Measurements from ENCODE around the gene RSAD1. TPM values are rescaled to one million over a fixed set of nuclear protein-coding genes. Genes with fewer than 3 reads are reported as not detected.

Gene RSAD1
- total and polyA plus RNA-seq, 3 experiments from 2014 or later, result 45.7 to 66.4 (median 46.8) TPM

DNA sequence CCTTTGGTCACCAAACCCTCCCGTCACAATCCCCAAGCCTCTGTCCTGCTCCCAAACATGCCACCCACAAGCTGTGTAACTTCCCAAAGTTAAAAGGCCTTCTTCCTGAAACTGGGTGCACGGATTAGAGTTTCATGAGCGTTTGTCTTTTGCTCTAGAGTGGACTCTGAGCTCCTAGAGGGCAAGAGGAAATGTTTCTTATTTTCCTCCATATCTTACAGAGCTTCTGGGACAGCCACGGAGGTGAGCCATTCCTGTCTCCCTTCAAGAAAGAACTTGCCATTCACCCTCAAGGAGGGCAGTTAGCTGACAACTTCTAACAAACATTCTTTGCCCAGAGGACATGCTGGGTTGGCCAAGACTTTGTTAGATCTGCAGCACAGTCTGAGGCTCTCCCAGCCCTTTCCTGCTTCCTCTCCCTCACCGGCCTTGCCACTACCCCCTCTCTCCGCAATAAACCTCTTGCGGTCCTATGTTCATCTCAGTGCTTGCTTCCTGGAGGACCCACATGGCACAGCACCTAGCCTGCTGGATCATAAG lies 27.0 kb downstream of the RSAD1 start:
- no peak overlapping the region for H3K4me3 ChIP-seq (ENCODE audit: low read length)
- Mint-ChIP-seq H3K36me3 (no peaks in the 10 kb centered on the region), H3K27me3 (no peaks in the 10 kb centered on the region), H3K9me3 (no peaks in the 10 kb centered on the region), H3K4me1 (peaks cover 19 to 23% (median 22%) of the 10 kb centered on the region in 3 donors), H3K27ac (peak overlapping the region in 3 of 8 donors; percentile 7 to 35 (median 32)), H3K4me3 (peak overlapping the region in 1 of 7 donors; percentile 43)
- H3K27ac ChIP-seq (ENCODE audit: low read depth, low read length), result no peak overlapping the region
- H3K4me1 ChIP-seq (ENCODE audit: insufficient read depth, low read length), result peaks cover 14% of the 10 kb centered on the region
- CTCF ChIA-PET, result interaction anchor here (0.7 to 1.3 kb wide), 2 partner anchors 43 to 143 kb away, joined by 3 read pairs; no protein-coding TSS in a partner anchor
- no peaks in the 10 kb centered on the region for H3K9me3 ChIP-seq (ENCODE audit: low read length)
- POLR2A ChIA-PET, result no interaction called here
- no peaks in the 10 kb centered on the region for H3K27me3 ChIP-seq (ENCODE audit: insufficient read depth, low read length, poor library complexity, severe bottlenecking)
- no peak for DNase-seq
- no peaks in the 10 kb centered on the region for H3K36me3 ChIP-seq (ENCODE audit: insufficient read depth, low read length)

DNA sequence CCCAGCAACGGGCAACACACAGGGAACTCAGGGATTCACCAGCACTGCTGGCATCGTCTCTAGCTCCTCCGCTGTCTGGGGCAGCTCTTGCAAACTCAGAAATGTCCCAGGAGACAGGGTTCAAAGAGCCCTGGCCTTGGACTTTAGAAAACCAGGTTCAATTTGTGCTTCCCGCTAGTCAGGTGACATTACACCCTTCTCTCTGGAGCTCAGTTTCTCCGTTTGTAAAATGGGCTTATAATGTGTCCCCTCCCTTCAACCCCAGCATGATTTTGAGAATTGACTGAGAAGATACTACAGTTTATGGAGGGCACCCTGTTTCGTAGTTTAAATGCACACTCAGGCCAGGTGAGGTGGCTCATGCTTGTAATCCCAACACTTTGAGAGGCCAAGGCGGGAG lies 27.6 kb downstream of the RSAD1 start:
- H3K4me1 Mint-ChIP-seq, result peaks cover 24 to 29% (median 29%) of the 10 kb centered on the region in 3 donors
- DNase-seq, result no peak
- Histone ChIP-seq H3K4me3 (ENCODE audit: low read length) (no peak overlapping the region), H3K36me3 (ENCODE audit: insufficient read depth, low read length) (no peaks in the 10 kb centered on the region), H3K27me3 (ENCODE audit: insufficient read depth, low read length, poor library complexity, severe bottlenecking) (no peaks in the 10 kb centered on the region), H3K9me3 (ENCODE audit: low read length) (no peaks in the 10 kb centered on the region), H3K4me1 (ENCODE audit: insufficient read depth, low read length) (peaks cover 16% of the 10 kb centered on the region), H3K27ac (ENCODE audit: low read depth, low read length) (no peak overlapping the region)
- H3K27ac Mint-ChIP-seq, result peak overlapping the region in 5 of 8 donors; percentile 11 to 75 (median 35)
- H3K4me3 Mint-ChIP-seq, result peak overlapping the region in 1 of 7 donors; percentile 43
- ChIA-PET CTCF (interaction anchor here (1.3 to 1.6 kb wide), 2 partner anchors 109 to 144 kb away, joined by 3 to 5 read pairs; partner anchors contain the start of gene LRRC59), POLR2A (no interaction called here)
- no peaks in the 10 kb centered on the region for H3K9me3 Mint-ChIP-seq
- H3K36me3 Mint-ChIP-seq, result no peaks in the 10 kb centered on the region
- H3K27me3 Mint-ChIP-seq, result no peaks in the 10 kb centered on the region

DNA sequence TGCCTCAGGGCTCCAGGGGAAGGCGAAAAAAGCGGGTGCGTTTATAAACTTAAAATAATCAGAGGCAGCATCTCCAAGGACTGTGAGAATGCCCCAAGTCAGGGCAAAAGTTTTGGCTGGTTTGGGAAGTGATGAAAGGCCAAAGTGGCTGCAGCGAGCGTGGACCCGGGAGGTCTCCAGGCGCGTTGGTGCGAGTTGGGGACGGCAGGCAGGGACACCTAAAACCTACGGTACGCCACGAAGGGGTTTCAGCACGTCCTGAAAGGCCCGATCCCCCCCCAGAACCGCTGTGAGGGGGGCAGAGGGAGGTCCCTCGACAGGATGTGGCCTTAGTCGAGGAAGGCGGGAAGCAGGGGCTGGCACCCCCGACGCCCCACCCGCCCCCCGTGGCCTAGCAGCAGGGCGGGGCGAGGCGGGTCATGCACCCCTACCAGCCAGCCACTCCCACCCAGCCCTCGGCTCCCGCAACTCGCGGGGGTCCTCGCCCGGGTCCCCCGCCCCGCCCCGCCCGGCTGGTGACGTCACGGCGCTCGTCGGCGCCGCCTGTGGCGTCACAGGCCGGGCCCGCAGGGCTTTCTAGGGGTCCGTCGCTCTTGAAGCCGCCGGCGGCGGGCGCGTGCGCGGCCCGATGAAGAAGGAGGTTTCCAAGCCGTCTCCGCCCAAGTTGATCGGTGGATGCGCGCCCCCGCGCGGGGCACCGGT lies 29.4 kb downstream of the RSAD1 start, which contains the start of gene MYCBPAP:
Gene MYCBPAP, plus strand, starts transcription at position 569 of the 702 bp plus-strand sequence. CDS start 236 bp downstream, outside the sequence.
- Mint-ChIP-seq H3K4me1 (peaks cover 29 to 34% (median 33%) of the 10 kb centered on the region in 3 donors), H3K9me3 (no peaks in the 10 kb centered on the region), H3K36me3 (no peaks in the 10 kb centered on the region), H3K4me3 (peak within 1 kb of the TSS; percentile 84 to 94 (median 89)), H3K27me3 (peaks cover 0 to 3% of the 10 kb centered on the region in 2 donors), H3K27ac (peak within 1 kb of the TSS; percentile 66 to 98 (median 95))
- DNase-seq, result peak; percentile 75 to 88 (median 80)
- peak within 1 kb of the TSS; percentile 84 for H3K4me3 ChIP-seq (ENCODE audit: low read length)
- CTCF ChIA-PET, result no interaction called here
- no peaks in the 10 kb centered on the region for H3K9me3 ChIP-seq (ENCODE audit: low read length)
- H3K27me3 ChIP-seq (ENCODE audit: insufficient read depth, low read length, poor library complexity, severe bottlenecking), result no peaks in the 10 kb centered on the region
- H3K36me3 ChIP-seq (ENCODE audit: insufficient read depth, low read length), result no peaks in the 10 kb centered on the region
- peaks cover 20% of the 10 kb centered on the region for H3K4me1 ChIP-seq (ENCODE audit: insufficient read depth, low read length)
- POLR2A ChIA-PET, result no interaction called here
- H3K27ac ChIP-seq (ENCODE audit: low read depth, low read length), result peak within 1 kb of the TSS; percentile 73

DNA sequence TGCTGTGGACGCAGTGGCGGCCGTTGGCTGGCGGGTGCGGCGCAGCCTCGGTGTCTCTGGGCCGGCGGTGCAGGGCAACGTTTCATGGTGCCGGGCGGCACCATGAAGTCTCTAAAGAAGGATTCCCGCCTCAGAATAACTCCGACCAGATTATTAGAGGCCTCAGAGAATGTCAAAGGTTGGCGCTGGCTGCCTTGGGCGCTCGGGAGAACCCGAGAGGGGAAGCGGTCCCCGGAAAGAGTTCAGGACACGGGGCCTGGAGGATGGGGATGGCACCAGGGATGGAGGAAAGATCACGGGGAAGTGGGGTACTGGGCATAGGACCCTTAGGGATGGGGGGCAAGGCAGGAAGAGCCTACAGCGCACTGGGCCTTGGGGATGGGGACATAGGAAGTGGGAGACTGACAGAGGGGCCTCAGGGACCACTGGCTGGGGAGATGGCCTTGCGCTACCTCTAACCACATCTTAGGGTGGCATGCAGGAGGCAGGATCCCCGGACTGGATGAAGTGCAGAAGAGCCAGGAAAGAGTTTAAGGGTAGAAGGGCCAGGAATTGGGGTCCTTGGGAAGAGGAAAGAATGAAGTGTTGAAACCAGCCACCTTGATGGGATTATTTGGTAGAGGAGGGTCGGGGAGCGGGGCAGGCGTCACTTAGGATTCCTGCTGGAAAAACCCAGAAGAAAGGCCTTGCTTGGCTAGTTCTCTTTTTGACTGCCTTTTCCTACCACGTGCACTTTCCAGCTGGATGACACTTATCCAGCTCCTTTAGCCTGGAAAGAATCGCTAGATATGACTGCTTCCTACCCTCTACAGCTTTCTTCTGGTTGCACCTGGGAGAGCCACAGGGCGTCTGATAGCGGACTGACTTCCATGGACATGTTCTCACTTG lies 30.2 kb downstream of the RSAD1 start:
- Mint-ChIP-seq H3K27me3 (peaks cover 0 to 3% of the 10 kb centered on the region in 2 donors), H3K4me3 (peak overlapping the region; percentile 80 to 94 (median 89)), H3K27ac (peak overlapping the region; percentile 58 to 98 (median 90)), H3K4me1 (peaks cover 27 to 34% (median 33%) of the 10 kb centered on the region in 3 donors), H3K36me3 (no peaks in the 10 kb centered on the region), H3K9me3 (no peaks in the 10 kb centered on the region)
- Histone ChIP-seq H3K9me3 (ENCODE audit: low read length) (no peaks in the 10 kb centered on the region), H3K36me3 (ENCODE audit: insufficient read depth, low read length) (no peaks in the 10 kb centered on the region), H3K4me1 (ENCODE audit: insufficient read depth, low read length) (peaks cover 20% of the 10 kb centered on the region), H3K27me3 (ENCODE audit: insufficient read depth, low read length, poor library complexity, severe bottlenecking) (no peaks in the 10 kb centered on the region), H3K4me3 (ENCODE audit: low read length) (peak overlapping the region; percentile 84), H3K27ac (ENCODE audit: low read depth, low read length) (peak overlapping the region; percentile 73)
- ChIA-PET POLR2A (no interaction called here), CTCF (interaction anchor here (0.7 to 1.4 kb wide), 3 partner anchors 29 to 210 kb away, joined by 3 to 5 read pairs (median 3); partner anchors contain the start of gene LRRC59)
- DNase-seq, result no peak

DNA sequence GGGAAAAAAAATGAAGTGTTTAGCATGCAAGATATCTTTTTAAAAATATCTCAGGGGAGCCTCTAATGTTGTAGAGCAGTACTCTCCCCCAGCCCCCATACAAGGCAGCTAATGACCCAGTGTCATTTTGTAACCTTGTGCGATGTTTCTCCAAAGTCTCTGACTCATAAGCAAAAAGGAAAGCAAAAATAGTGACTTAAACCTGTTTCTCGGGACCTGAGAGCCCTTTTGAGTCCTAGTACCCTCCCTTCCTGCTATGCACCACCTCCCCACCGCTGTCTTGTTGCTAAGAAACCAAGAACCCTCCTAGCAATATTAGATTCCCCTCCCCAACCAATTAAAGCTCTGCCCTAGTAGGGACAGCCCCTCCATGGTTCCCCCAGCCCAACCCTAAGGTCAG lies 32.4 kb downstream of the RSAD1 start:
- no peak overlapping the region for H3K27ac ChIP-seq (ENCODE audit: low read depth, low read length)
- H3K9me3 ChIP-seq (ENCODE audit: low read length), result no peaks in the 10 kb centered on the region
- ChIA-PET POLR2A (no interaction called here), CTCF (interaction anchor here (1.4 to 1.5 kb wide), 2 partner anchors 9 to 26 kb away, joined by 3 to 4 read pairs; no protein-coding TSS in a partner anchor)
- peaks cover 14% of the 10 kb centered on the region for H3K4me1 ChIP-seq (ENCODE audit: insufficient read depth, low read length)
- Mint-ChIP-seq H3K36me3 (no peaks in the 10 kb centered on the region), H3K27ac (peak overlapping the region in 7 of 8 donors; percentile 34 to 87 (median 58)), H3K4me3 (peak overlapping the region; percentile 8 to 67 (median 51)), H3K4me1 (peaks cover 27 to 34% (median 33%) of the 10 kb centered on the region in 3 donors), H3K9me3 (no peaks in the 10 kb centered on the region), H3K27me3 (peaks cover 0 to 3% of the 10 kb centered on the region in 2 donors)
- H3K4me3 ChIP-seq (ENCODE audit: low read length), result no peak overlapping the region
- DNase-seq, result peak in 2 of 5 donors; percentile 31 to 67
- no peaks in the 10 kb centered on the region for H3K27me3 ChIP-seq (ENCODE audit: insufficient read depth, low read length, poor library complexity, severe bottlenecking)
- H3K36me3 ChIP-seq (ENCODE audit: insufficient read depth, low read length), result no peaks in the 10 kb centered on the region

DNA sequence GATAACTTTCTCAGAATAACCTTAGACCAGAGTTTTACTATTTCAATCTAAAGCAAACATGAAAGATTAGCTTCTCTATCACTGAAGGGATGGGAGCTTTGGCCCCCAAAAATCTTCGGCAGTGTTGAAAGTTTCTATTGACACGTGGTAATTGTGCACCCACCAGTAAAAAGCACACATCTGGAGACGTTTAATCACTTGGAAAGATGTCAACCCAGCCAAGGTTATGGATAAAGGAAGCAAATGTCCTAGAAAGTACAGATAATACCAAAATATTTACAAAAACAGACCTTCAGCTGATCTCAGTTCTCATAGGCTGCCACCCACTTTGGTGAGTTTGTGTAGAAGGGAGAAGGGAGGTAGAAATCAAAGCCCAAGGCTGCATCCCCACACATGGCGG lies 34.8 kb downstream of the RSAD1 start:
- peaks cover 21 to 28% (median 28%) of the 10 kb centered on the region in 3 donors for H3K4me1 Mint-ChIP-seq
- Histone ChIP-seq H3K36me3 (ENCODE audit: insufficient read depth, low read length) (no peaks in the 10 kb centered on the region), H3K4me3 (ENCODE audit: low read length) (no peak overlapping the region), H3K27me3 (ENCODE audit: insufficient read depth, low read length, poor library complexity, severe bottlenecking) (no peaks in the 10 kb centered on the region), H3K27ac (ENCODE audit: low read depth, low read length) (no peak overlapping the region), H3K4me1 (ENCODE audit: insufficient read depth, low read length) (peaks cover 13% of the 10 kb centered on the region), H3K9me3 (ENCODE audit: low read length) (no peaks in the 10 kb centered on the region)
- H3K27me3 Mint-ChIP-seq, result peaks cover 0 to 3% of the 10 kb centered on the region in 2 donors
- CTCF ChIA-PET, result no interaction called here
- no peak for DNase-seq
- no peak overlapping the region for H3K4me3 Mint-ChIP-seq
- H3K36me3 Mint-ChIP-seq, result no peaks in the 10 kb centered on the region
- H3K27ac Mint-ChIP-seq, result no peak overlapping the region
- POLR2A ChIA-PET, result no interaction called here
- H3K9me3 Mint-ChIP-seq, result no peaks in the 10 kb centered on the region

DNA sequence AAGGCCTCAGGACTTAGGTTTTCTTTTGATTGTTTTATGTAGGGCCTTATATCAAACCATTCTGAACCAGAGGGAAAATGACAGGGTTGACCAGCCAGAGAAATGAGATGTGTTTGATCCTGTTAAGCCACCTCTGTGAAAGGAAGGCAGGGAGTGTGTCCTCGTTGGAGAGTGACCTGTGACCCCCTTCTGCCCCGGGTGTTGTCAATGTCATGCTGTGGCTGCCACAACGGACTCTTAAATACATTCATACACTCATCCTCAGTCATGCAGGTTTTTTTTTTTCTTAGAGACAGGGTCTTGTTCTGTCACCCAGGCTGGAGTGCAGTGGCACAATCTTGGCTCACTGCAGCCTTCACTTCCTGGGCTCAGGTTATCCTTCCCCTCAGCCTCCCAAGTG lies 35.7 kb downstream of the RSAD1 start:
- H3K9me3 Mint-ChIP-seq, result no peaks in the 10 kb centered on the region
- peak overlapping the region in 1 of 8 donors; percentile 2 for H3K27ac Mint-ChIP-seq
- H3K36me3 Mint-ChIP-seq, result no peaks in the 10 kb centered on the region
- no peaks in the 10 kb centered on the region for H3K36me3 ChIP-seq (ENCODE audit: insufficient read depth, low read length)
- H3K4me1 Mint-ChIP-seq, result peaks cover 15 to 20% (median 19%) of the 10 kb centered on the region in 3 donors
- H3K9me3 ChIP-seq (ENCODE audit: low read length), result no peaks in the 10 kb centered on the region
- no peak for DNase-seq
- no peaks in the 10 kb centered on the region for H3K27me3 ChIP-seq (ENCODE audit: insufficient read depth, low read length, poor library complexity, severe bottlenecking)
- no peak overlapping the region for H3K4me3 Mint-ChIP-seq
- H3K4me1 ChIP-seq (ENCODE audit: insufficient read depth, low read length), result peaks cover 6% of the 10 kb centered on the region
- no peak overlapping the region for H3K4me3 ChIP-seq (ENCODE audit: low read length)
- ChIA-PET POLR2A (no interaction called here), CTCF (no interaction called here)
- H3K27ac ChIP-seq (ENCODE audit: low read depth, low read length), result no peak overlapping the region
- peaks cover 2 to 3% of the 10 kb centered on the region in 2 donors for H3K27me3 Mint-ChIP-seq

Measured in CD8-positive, alpha-beta memory T cell (primary cell).